A673 (cell line): ENCODE results near the gene MYO18B. TPM values are rescaled to one million over a fixed set of nuclear protein-coding genes. Genes with fewer than 3 reads are reported as not detected.

ENCODE experiments used
- BruUV-seq: library from RNA; stranded (reverse); fragments of 400-500 nt; replicated peaks from 2 replicates; lab custom pipeline; 2021; lab: Mats Ljungman, UMichigan
- CTCF ChIA-PET: fragments of 300-600 bp; sonication (Branson Sonifier 250); formaldehyde crosslinking; loops from one replicate; lab custom pipeline; 2022; ENCODE audit warnings: antibody characterized with exemption; lab: Charles Lee
- POLR2A ChIA-PET: fragments of 300-600 bp; sonication (Branson Sonifier 250); formaldehyde crosslinking; loops from one replicate; lab custom pipeline; 2022; ENCODE audit warnings: antibody characterized with exemption; ENCODE audit not compliant: low non-redundant PET; lab: Charles Lee
- DNase-seq: peaks from one replicate; pipeline ENCODE4 v3.0.0-alpha.2; 2015; ENCODE audit warnings: low spot score
- H3K27ac ChIP-seq: fragments of 200-600 bp; sonication (generic); 2 replicates; pipeline ENCODE4 v1.5.1; 2016; ENCODE audit warnings: mixed run types, low read depth, mild to moderate bottlenecking, mixed read lengths, antibody characterized with exemption, low read length; ENCODE audit not compliant: poor library complexity, severe bottlenecking
- H3K27me3 ChIP-seq: fragments of 200-600 bp; sonication (generic); replicated peaks from 2 replicates; pipeline ENCODE4 v1.6.1; 2017; ENCODE audit warnings: mixed run types, low read depth, mild to moderate bottlenecking, mixed read lengths, antibody characterized with exemption, low read length; ENCODE audit not compliant: insufficient read depth, poor library complexity
- H3K36me3 ChIP-seq: fragments of 200-600 bp; sonication (generic); 2 replicates; pipeline ENCODE4 v1.6.1; 2016; ENCODE audit warnings: mixed run types, mild to moderate bottlenecking, mixed read lengths, antibody characterized with exemption, low read length; ENCODE audit not compliant: insufficient read depth, poor library complexity, severe bottlenecking
- H3K4me1 ChIP-seq: fragments of 200-600 bp; sonication (generic); 2 replicates; pipeline ENCODE4 v1.6.1; 2017; ENCODE audit warnings: mixed run types, mild to moderate bottlenecking, mixed read lengths, antibody characterized with exemption, low read length; ENCODE audit not compliant: insufficient read depth, poor library complexity, severe bottlenecking
- H3K4me3 ChIP-seq: fragments of 200-600 bp; sonication (generic); 2 replicates; pipeline ENCODE4 v1.5.1; 2016; ENCODE audit warnings: low read depth, mixed run types, mild to moderate bottlenecking, mixed read lengths, low read length; ENCODE audit not compliant: poor library complexity, severe bottlenecking
- H3K9me3 ChIP-seq: fragments of 200-600 bp; sonication (generic); 2 replicates; pipeline ENCODE4 v1.6.1; 2016; ENCODE audit warnings: mixed run types, low read depth, mild to moderate bottlenecking, mixed read lengths, antibody characterized with exemption, low read length; ENCODE audit not compliant: poor library complexity, severe bottlenecking
- EZH2 ChIP-seq: fragments of 200-600 bp; sonication (generic); IDR thresholded peaks from 2 replicates; pipeline ENCODE4 v1.6.1; 2017; ENCODE audit warnings: borderline replicate concordance, low read depth, mild to moderate bottlenecking, mixed read lengths, antibody characterized with exemption, low read length; ENCODE audit not compliant: poor library complexity, severe bottlenecking
- intact Hi-C: fragments of 100-400 bp; cut with micrococcal nuclease; formaldehyde crosslinking; loops from one replicate; pipeline ENCODE4 v1.10.0; 2022; ENCODE audit not compliant: unreplicated experiment
- total RNA-seq: library from RNA; stranded (reverse); gene quantifications from 2 replicates; pipeline ENCODE4 v1.2.3, GENCODE V29; 2021
- TF ChIP-seq, protein P1 (sequence below): fragments of 300-800, 200-600 bp; sonication (generic); conservative IDR thresholded peaks from 2 replicates; pipeline ENCODE4 v1.5.1; 2017; ENCODE audit warnings: low read depth, mild to moderate bottlenecking, antibody characterized with exemption, low read length, moderate library complexity, mixed read lengths

Gene MYO18B
- total RNA-seq, 1 experiment from 2014 or later, result not detected

- H3K27ac ChIP-seq, result no peak overlapping the region
- peaks cover 4% of the 10 kb centered on the region for H3K27me3 ChIP-seq
- no peaks in the 10 kb centered on the region for H3K9me3 ChIP-seq
- TF ChIP-seq, protein P1, sequence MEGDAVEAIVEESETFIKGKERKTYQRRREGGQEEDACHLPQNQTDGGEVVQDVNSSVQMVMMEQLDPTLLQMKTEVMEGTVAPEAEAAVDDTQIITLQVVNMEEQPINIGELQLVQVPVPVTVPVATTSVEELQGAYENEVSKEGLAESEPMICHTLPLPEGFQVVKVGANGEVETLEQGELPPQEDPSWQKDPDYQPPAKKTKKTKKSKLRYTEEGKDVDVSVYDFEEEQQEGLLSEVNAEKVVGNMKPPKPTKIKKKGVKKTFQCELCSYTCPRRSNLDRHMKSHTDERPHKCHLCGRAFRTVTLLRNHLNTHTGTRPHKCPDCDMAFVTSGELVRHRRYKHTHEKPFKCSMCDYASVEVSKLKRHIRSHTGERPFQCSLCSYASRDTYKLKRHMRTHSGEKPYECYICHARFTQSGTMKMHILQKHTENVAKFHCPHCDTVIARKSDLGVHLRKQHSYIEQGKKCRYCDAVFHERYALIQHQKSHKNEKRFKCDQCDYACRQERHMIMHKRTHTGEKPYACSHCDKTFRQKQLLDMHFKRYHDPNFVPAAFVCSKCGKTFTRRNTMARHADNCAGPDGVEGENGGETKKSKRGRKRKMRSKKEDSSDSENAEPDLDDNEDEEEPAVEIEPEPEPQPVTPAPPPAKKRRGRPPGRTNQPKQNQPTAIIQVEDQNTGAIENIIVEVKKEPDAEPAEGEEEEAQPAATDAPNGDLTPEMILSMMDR, result no peak
- no peak for TF ChIP-seq EZH2
- BruUV-seq, result no TSS peak
- ChIA-PET CTCF (no interaction called here), POLR2A (no interaction called here)
- H3K36me3 ChIP-seq, result no peaks in the 10 kb centered on the region
- intact Hi-C loops, result no loop called here
- H3K4me3 ChIP-seq, result no peak overlapping the region
- DNase-seq, result no peak
- H3K4me1 ChIP-seq, result no peaks in the 10 kb centered on the region
Observed at GRCh38 chr22:25992331-25992730, 250.3 kb downstream of the MYO18B start.

DNA sequence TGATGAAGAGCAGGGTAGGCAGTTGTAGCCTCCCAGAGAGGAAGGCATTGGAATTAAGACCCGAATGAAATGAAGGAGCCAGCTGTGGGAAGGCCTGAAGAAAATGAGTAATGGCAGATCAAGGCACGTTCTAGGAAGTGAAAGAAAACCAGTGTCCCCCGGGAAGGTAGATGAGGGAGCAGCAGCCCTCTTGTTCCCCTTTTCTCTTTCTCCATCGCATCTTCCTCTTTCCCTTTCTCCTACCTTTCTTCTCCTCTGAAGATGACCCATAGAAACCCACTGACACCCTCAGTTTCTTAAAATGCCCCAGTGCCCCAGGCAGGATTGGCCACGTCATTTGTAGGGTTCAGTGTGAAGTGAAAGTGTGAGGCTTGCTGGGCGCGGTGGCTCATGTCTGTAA lies 254.7 kb downstream of the MYO18B start:
- no TSS peak for BruUV-seq
- DNase-seq, result no peak
- Histone ChIP-seq H3K4me1 (no peaks in the 10 kb centered on the region), H3K36me3 (no peaks in the 10 kb centered on the region), H3K9me3 (no peaks in the 10 kb centered on the region), H3K27ac (no peak overlapping the region), H3K27me3 (peaks cover 4% of the 10 kb centered on the region), H3K4me3 (no peak overlapping the region)
- ChIA-PET POLR2A (no interaction called here), CTCF (no interaction called here)
- TF ChIP-seq, protein P1, result no peak
- TF ChIP-seq EZH2, result no peak
- intact Hi-C loops, result no loop called here

DNA sequence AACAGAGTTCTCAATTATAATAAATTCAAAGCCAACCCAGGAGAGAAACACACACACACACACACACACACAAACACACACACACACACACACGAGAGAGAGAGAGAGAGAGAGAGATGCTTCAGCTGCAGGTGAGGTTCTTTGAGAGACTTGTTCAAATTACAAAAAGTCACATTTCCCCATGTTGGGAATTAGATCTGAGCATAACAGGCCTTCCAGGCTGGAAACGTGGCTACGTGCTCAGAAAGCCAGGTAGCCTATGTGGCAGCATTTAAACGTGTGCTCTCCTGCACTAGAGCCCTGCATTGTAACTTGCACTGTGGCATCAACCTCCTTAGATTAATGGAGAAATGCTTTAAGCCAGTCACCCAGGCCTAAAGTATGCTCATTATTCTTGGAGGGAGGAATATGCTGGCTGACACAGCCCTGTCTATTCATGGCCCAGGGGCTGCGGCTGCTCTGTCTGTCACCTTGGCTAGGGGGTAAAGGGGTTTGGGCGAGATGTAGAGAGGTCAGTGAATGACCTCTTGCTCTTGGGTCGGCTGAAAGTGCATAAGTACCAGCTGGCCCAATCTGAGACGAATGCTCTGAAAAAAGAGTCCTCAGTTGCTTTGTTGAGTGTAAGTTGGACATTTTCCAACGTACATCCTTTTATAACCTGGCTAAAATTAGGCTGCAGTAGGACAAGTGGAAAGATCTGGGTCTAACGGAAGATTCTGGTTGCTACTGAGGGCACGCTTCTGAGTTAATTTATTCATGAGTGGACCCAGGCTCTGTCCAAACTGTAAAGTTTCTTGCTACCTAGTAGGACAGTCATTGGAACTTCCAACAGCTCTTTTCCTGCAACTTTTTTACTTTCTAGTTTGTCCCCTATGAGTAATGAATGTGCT lies 256.1 kb downstream of the MYO18B start:
- Histone ChIP-seq H3K4me3 (no peak overlapping the region), H3K9me3 (no peaks in the 10 kb centered on the region), H3K27ac (no peak overlapping the region), H3K4me1 (no peaks in the 10 kb centered on the region), H3K36me3 (no peaks in the 10 kb centered on the region), H3K27me3 (peaks cover 4% of the 10 kb centered on the region)
- ChIA-PET POLR2A (no interaction called here), CTCF (interaction anchor here (0.6 kb wide), 1 partner anchor 371 kb away, joined by 4 read pairs; no protein-coding TSS in a partner anchor)
- no peak for DNase-seq
- intact Hi-C loops, result no loop called here
- TF ChIP-seq EZH2, result no peak
- TF ChIP-seq, protein P1, result no peak
- BruUV-seq, result no TSS peak
